ENCODE data around the gene RNASE4. TPM values are rescaled to one million over a fixed set of nuclear protein-coding genes. Genes with fewer than 3 reads are reported as not detected.

The RNASE4 gene
- total and polyA plus RNA-seq, 10 of the 15 experiments (the other 5 are each of a cell fraction or from before 2014, with no cell fraction given), result 0.87 to 2.6 (median 1.3) TPM

GRCh38 chr14:20682435-20683124, 1.8 kb upstream of the RNASE4 start (continued):
- TF ChIP-seq BCLAF1 (IDR thresholded peaks at IDR 0.05), result no peak
- no peak for TF ChIP-seq ZNF592 (IDR thresholded peaks at IDR 0.05)
- TF ChIP-seq STAT1 (conservative IDR thresholded peaks at IDR 0.05), result no peak
- no peak for TF ChIP-seq ZBED1 (IDR thresholded peaks at IDR 0.05; ENCODE audit: borderline replicate concordance)
- TF ChIP-seq RBBP5 (conservative IDR thresholded peaks at IDR 0.05), result no peak; the same call in 1 of the 2 replicates
- no peak for TF ChIP-seq POU2F2 (IDR thresholded peaks at IDR 0.05; ENCODE audit: borderline replicate concordance, low read depth, low read length)
- TF ChIP-seq PKNOX1 (IDR thresholded peaks at IDR 0.05), result no peak
- no peak for TF ChIP-seq RAD21 (IDR thresholded peaks at IDR 0.05; ENCODE audit: insufficient read depth, low read depth, low read length)
- TF ChIP-seq RAD51 (IDR thresholded peaks at IDR 0.05), result no peak
- TF ChIP-seq RB1 (IDR thresholded peaks at IDR 0.05; ENCODE audit: borderline replicate concordance), result no peak
- TF ChIP-seq ELK1 (IDR thresholded peaks at IDR 0.05; ENCODE audit: low read depth, low read length), result no peak
- TF ChIP-seq BCL3 (IDR thresholded peaks at IDR 0.05; ENCODE audit: borderline replicate concordance, insufficient read depth, low read depth, low read length, poor library complexity, severe bottlenecking), result no peak
- no peak for TF ChIP-seq E2F8 (IDR thresholded peaks at IDR 0.05; ENCODE audit: low read depth, partially characterized antibody)
- TF ChIP-seq GABPA (IDR thresholded peaks at IDR 0.05; ENCODE audit: low read depth), result peak; percentile 81
- TF ChIP-seq SMAD1 (IDR thresholded peaks at IDR 0.05; ENCODE audit: low read depth, partially characterized antibody), result peak; percentile 53

Measured in GM12878 (cell line).